PC-9 (cell line): ENCODE data around the gene ABHD1. TPM values are rescaled to one million over a fixed set of nuclear protein-coding genes. Genes with fewer than 3 reads are reported as not detected.
"Not testable (repeated sequence)": the region's sequence is repeated elsewhere in the genome, so short reads cannot be mapped to it uniquely, and the experiment has no call there.

Source experiments
- Bru-seq: library from RNA; stranded (reverse); fragments of 400-500 nt; gene quantifications from one replicate; lab custom pipeline; 2021; lab: Mats Ljungman, UMichigan
- BruChase-seq, 2 experiments: library from RNA; stranded (reverse); fragments of 400-500 nt; gene quantifications; one replicate each; lab custom pipeline; 2021; lab: Mats Ljungman, UMichigan
- BruUV-seq: library from RNA; stranded (reverse); fragments of 400-500 nt; replicated peaks from 2 replicates; lab custom pipeline; 2021; lab: Mats Ljungman, UMichigan
- CTCF ChIA-PET: fragments of 300-600 bp; sonication (Branson Sonifier 250); formaldehyde crosslinking; loops from one replicate; lab custom pipeline; 2022; ENCODE audit warnings: antibody characterized with exemption; lab: Charles Lee
- POLR2A ChIA-PET: fragments of 300-600 bp; sonication (Branson Sonifier 250); formaldehyde crosslinking; loops from one replicate; lab custom pipeline; 2022; ENCODE audit warnings: antibody characterized with exemption; ENCODE audit not compliant: unreplicated experiment; lab: Charles Lee
- DNase-seq, 2 experiments: peaks; one replicate each; pipeline versions ENCODE4 v3.0.0 to v3.0.0-alpha.2; 2015 to 2022; ENCODE audit warnings: mixed read lengths in 1 of 2
- H2AFZ ChIP-seq: fragments of 200-600 bp; sonication (generic); 2 replicates; pipeline ENCODE4 v1.8.1; 2017; ENCODE audit warnings: antibody characterized with exemption
- H3F3A ChIP-seq: fragments of 200-600 bp; sonication (generic); 2 replicates; pipeline ENCODE4 v1.8.1; 2017; ENCODE audit warnings: antibody characterized with exemption, mild to moderate bottlenecking, low read depth; ENCODE audit not compliant: insufficient read depth
- H3K27ac ChIP-seq: fragments of 200-600 bp; sonication (generic); 2 replicates; pipeline ENCODE4 v1.6.1; 2016; ENCODE audit warnings: mixed run types
- H3K27me3 ChIP-seq: fragments of 200-600 bp; sonication (generic); 2 replicates; pipeline ENCODE4 v1.6.1; 2016; ENCODE audit warnings: low read depth, mixed run types; ENCODE audit not compliant: insufficient read depth
- H3K36me3 ChIP-seq: fragments of 200-600 bp; sonication (generic); 2 replicates; pipeline ENCODE4 v1.6.1; 2016; ENCODE audit warnings: low read depth, mixed run types
- H3K4me1 ChIP-seq: fragments of 200-600 bp; sonication (generic); replicated peaks from 2 replicates; pipeline ENCODE4 v1.6.1; 2016; ENCODE audit warnings: mixed run types; ENCODE audit not compliant: insufficient read depth
- H3K4me2 ChIP-seq: fragments of 200-600 bp; sonication (generic); 2 replicates; pipeline ENCODE4 v1.6.1; 2017; ENCODE audit warnings: mixed run types
- H3K4me3 ChIP-seq: fragments of 200-600 bp; sonication (generic); 2 replicates; pipeline ENCODE4 v1.6.1; 2016; ENCODE audit warnings: mixed run types
- H3K79me2 ChIP-seq: fragments of 200-600 bp; sonication (generic); 2 replicates; pipeline ENCODE4 v1.6.1; 2017; ENCODE audit warnings: low read depth, mixed run types
- H3K9me2 ChIP-seq: fragments of 200-600 bp; sonication (generic); 2 replicates; pipeline ENCODE4 v1.8.1; 2017; ENCODE audit warnings: mild to moderate bottlenecking; ENCODE audit not compliant: insufficient read depth
- H3K9me3 ChIP-seq: fragments of 200-600 bp; sonication (generic); 2 replicates; pipeline ENCODE4 v1.8.1; 2016; ENCODE audit warnings: low read depth; ENCODE audit not compliant: insufficient read depth
- H4K20me1 ChIP-seq: fragments of 200-600 bp; sonication (generic); 2 replicates; pipeline ENCODE4 v1.8.1; 2017; ENCODE audit not compliant: insufficient read depth
- CTCF ChIP-seq: fragments of 200-600 bp; sonication (generic); conservative IDR thresholded peaks from 2 replicates; pipeline ENCODE4 v1.6.1; 2017; ENCODE audit warnings: mixed run types, antibody characterized with exemption, mild to moderate bottlenecking, moderate library complexity
- EZH2 ChIP-seq: fragments of 200-600 bp; sonication (generic); IDR thresholded peaks from 2 replicates; pipeline ENCODE4 v1.8.0; 2017; ENCODE audit warnings: antibody characterized with exemption, low read depth
- intact Hi-C: fragments of 100-400 bp; cut with micrococcal nuclease; formaldehyde crosslinking; loops from one replicate; pipeline ENCODE4 v1.10.0; 2022; ENCODE audit not compliant: unreplicated experiment
- long read RNA-seq: library from polyadenylated mRNA; stranded (forward); transcript quantifications from one replicate; pipeline ENCODE4 v2.0.0, GENCODE V29; 2022
- total RNA-seq: library from RNA; stranded (reverse); gene quantifications from 2 replicates; pipeline ENCODE4 v1.2.3, GENCODE V29; 2021

The ABHD1 gene
- total RNA-seq, result not detected in 2 replicates
- Bru-seq, nascent RNA, result percentile 8 among the genes with signal in this experiment
- not detected for BruChase-seq, experiment 1, labeled RNA remaining after a 2-hour chase
- BruChase-seq, experiment 2, labeled RNA remaining after a 6-hour chase, result not detected
- long read RNA-seq, result 0 reads

GRCh38 chr2:27123302-27124150 lies at the start of gene ABHD1:
ABHD1 (plus strand) TSS chr2:27123815; CDS start chr2:27123949, 134 bp downstream.
- no peaks in the 10 kb centered on the region for H3K9me3 ChIP-seq
- H3K36me3 ChIP-seq, result no peaks in the 10 kb centered on the region
- H3K27me3 ChIP-seq, result peaks cover 49% of the 10 kb centered on the region
- H3K9me2 ChIP-seq, result no peaks in the 10 kb centered on the region
- intact Hi-C loops, result no loop called here
- no peak for TF ChIP-seq CTCF
- TF ChIP-seq EZH2, result no peak
- H3K4me2 ChIP-seq, result peak within 1 kb of the TSS; percentile 84
- H3K79me2 ChIP-seq, result no peaks in the 10 kb centered on the region
- no peaks in the 10 kb centered on the region for H3K4me1 ChIP-seq
- H2AFZ ChIP-seq, result peak within 1 kb of the TSS; percentile 75
- ChIA-PET POLR2A (interaction anchor here (0.6 kb wide), 1 partner anchor 11 kb away, joined by 3 read pairs; no protein-coding TSS in a partner anchor), CTCF (interaction anchor here (1.0 kb wide), 1 partner anchor 179 kb away, joined by 3 read pairs; no protein-coding TSS in a partner anchor)
- peak in 1 of 2 experiments; percentile 61 for DNase-seq
- H3F3A ChIP-seq, result no peaks in the 10 kb centered on the region
- H3K4me3 ChIP-seq, result peak within 1 kb of the TSS; percentile 59; the same call in 1 of the 2 replicates
- H3K27ac ChIP-seq, result no peak within 1 kb of the TSS
- H4K20me1 ChIP-seq, result no peaks in the 10 kb centered on the region
- no TSS peak for BruUV-seq

- Histone ChIP-seq H3K9me3 (no peaks in the 10 kb centered on the region), H2AFZ (no peak overlapping the region), H3K4me2 (no peak overlapping the region), H3K79me2 (peaks cover 14% of the 10 kb centered on the region), H3F3A (peaks cover 9% of the 10 kb centered on the region; the same call in 1 of the 2 replicates), H3K27ac (no peak overlapping the region), H3K27me3 (peaks cover 18% of the 10 kb centered on the region), H3K4me1 (peaks cover 7% of the 10 kb centered on the region), H4K20me1 (no peaks in the 10 kb centered on the region), H3K4me3 (no peak overlapping the region), H3K9me2 (no peaks in the 10 kb centered on the region), H3K36me3 (no peaks in the 10 kb centered on the region)
- ChIA-PET POLR2A (no interaction called here), CTCF (no interaction called here)
- no peak for DNase-seq
- TF ChIP-seq EZH2 (no peak), CTCF (no peak)
- intact Hi-C loops, result no loop called here
- BruUV-seq, result no TSS peak
These were observed 48.7 kb upstream of the ABHD1 start for GRCh38 chr2:27074738-27075565.

- POLR2A ChIA-PET, H3K4me2 ChIP-seq: not testable (repeated sequence)
These were observed 48.1 kb upstream of the ABHD1 start for GRCh38 chr2:27075566-27075871.

More at GRCh38 chr2:27075566-27075871, 48.1 kb upstream of the ABHD1 start:
- H3K27ac ChIP-seq, H3K9me2 ChIP-seq, intact Hi-C loops, H3K36me3 ChIP-seq, BruUV-seq, H2AFZ ChIP-seq, H3K9me3 ChIP-seq, H3K4me1 ChIP-seq, H3K79me2 ChIP-seq, CTCF ChIA-PET, H3K4me3 ChIP-seq, H3F3A ChIP-seq, H4K20me1 ChIP-seq, DNase-seq: not testable (repeated sequence)
- H3K27me3 ChIP-seq, result peaks cover 18% of the 10 kb centered on the region
